Hematopoietic multipotent progenitor cell treated with erythropoietin and hydrocortisone succinate and interleukin-3 and kit ligand, for 15 days (in vitro differentiated cells): Measurements from ENCODE around the gene AEN.
A peak's percentile ranks its signal among the peaks of the same experiment; 100 is the strongest.

Experiments
- DNase-seq: peaks from one replicate; pipeline ENCODE4 v3.0.0-alpha.2; 2015; ENCODE audit warnings: low spot score

AEN gene

GRCh38 chr15:88613074-88613944, 7.8 kb upstream of the AEN start:
- no peak for DNase-seq

DNA sequence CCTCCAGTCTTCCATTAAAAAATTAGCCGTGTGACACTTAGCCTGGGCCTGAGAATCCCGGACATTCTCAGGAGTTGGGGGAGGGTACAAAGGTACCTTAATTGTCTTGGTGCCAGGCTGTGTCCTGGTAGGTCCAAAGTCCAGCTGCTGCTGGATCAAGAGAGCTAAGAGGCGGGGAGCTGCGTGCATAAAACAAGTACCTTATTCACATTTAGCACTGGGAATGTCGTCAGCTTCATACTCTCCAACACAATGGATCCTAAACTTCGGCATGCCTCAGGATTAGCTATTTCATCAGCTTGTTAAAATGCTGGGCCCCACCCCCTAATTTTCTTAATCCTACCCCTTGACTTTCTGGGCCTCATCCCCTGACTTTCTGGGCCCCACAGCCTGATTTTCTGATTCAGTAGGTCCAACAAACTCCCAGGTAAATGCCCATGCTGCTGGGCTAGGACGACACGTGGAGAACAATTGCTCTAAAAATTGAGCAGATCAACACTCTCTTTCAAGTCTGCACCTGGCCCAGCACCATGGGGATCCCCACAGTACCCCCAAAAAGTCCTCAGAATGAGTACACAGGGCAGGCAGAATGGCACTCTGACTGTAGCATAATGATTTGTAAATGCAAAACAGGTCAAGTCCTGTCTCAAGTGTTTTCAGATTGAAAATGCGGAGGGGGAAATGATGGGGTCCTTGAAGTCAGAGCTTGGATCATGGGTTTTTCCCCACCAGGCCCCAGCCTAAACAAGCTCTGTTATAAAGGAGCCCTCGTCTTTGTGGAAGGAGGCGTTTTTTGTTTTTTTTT, 5.6 kb upstream of the AEN start:
- DNase-seq: no peak

DNA sequence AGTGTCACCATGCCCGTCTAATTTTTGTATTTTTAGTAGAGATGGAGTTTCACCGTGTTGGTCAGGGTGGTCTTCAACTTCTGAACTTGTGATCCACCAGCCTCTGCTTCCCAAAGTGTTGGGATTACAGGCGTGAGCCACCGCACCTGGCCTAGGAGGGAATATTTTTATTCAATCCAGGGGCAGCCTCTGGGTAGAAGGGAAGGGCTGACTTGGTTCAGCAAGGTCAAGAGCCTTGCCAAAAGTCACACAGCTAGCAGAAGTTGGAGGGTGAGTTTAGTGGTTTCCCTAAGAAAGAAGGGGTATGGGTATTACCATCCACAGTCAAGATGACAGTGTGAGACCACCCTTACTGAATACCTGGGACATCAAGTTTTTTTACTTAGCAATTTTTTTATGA, 4.9 kb upstream of the AEN start:
- no peak for DNase-seq

- no peak for DNase-seq
These were observed 4.0 kb upstream of the AEN start for GRCh38 chr15:88617031-88617722.

- DNase-seq: no peak
These were observed 3.4 kb upstream of the AEN start for GRCh38 chr15:88617790-88618189.

DNA sequence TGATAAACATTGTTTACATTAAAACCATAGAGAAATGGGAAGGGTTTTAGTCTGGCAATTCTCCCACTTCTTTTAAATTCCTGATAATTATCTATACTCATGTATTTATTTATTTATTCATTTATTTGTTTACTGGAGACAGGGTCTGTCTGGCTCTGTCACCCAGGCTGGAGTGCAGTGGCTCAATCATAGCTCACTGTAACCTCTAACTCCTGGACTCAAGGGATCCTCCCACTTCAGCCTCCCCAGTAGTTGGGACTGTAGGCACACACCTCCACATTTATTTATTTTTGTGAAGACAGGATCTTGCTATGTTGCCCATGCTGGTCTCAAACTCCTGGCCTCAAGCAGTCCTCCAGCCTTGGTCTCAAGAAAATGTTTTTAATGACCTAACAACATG, 2.5 kb upstream of the AEN start:
- no peak for DNase-seq

- no peak for DNase-seq
These were observed 1.3 kb upstream of the AEN start for GRCh38 chr15:88619796-88620195.

DNA sequence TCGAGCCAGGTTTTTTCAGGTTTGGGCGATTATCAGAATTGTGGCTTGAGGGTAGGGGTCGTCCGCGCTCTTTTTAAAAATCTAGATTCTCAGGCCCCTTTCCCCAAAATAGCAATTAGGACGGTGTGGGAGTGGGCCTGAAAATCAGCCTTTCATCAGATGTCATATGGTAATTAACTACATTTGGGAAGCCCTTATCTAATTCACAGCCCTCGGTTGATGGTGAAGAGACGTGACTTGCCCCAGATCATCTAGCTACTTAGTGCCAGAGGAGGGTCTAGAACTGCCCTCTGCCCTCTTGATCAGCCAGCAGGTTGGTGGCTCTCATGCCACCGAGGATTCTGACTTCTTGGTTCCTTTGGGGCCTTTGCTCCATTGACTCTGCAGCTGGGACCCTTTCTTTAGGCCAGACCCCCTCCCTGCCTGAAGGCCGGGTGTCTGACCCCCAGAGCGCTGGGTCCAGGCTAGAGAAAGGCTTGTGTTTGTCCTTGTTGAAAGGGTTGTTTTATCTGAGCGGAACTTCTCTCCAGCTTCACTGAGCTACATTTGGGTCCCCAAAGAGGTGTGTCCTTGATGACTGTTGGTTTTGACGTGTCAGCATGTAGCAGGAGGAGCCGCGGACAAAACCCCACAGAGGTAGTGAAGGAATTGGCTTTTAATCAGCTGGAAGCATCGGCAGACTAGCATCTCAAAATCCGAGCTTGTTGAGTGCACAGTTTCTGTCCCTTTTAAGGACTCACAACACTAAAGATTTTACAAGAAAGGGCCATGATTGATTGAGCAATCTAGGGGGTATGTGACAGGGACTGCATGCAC, 857 bp downstream of the AEN start:
- peak; percentile 80 for DNase-seq

- no peak for DNase-seq
These were observed 1.4 kb downstream of the AEN start for GRCh38 chr15:88622605-88622975.

DNA sequence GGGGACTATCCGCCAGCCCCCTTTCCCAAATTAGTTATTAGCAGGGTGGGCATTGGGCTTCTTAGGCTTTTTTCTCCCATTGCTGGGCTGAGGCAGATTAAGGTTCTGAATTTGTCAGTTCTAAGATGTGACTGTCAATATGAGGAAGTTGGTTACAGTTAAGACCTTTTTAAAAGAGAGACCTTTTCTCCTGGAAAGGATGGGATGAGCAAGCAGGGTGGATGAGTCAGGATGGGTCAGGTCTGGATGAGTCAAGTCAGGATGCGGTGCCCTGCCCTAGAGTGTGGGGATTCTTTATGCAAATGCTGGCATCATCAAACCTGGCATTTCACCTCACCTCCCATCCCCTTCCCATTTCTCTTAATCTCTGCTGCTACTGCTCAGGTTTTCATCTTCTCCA, 1.9 kb downstream of the AEN start:
- DNase-seq: peak; percentile 50

DNA sequence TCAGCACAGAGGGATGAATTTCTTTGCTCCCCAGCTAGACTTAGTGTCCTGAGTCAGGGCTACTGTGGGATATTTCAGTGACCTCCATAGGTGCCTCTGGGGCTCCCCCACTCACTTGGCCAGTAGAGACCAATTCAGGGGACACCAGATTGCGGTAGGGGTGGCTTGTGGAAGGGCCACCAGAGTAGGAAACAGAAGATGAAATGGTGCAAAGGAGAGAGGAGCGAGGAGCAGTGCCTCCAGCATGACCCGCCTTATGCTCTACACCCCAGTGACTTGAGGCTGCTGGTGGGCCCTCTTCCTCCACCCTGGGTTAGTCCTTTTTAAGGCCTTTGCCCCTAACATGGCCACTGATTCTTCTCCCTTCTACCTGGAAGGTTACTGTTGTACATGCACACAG, 2.5 kb downstream of the AEN start:
- no peak for DNase-seq

- DNase-seq: peak; percentile 76
These were observed 3.2 kb downstream of the AEN start for GRCh38 chr15:88624156-88624970.

GRCh38 chr15:88624971-88625490, 3.9 kb downstream of the AEN start:
- DNase-seq: no peak

DNA sequence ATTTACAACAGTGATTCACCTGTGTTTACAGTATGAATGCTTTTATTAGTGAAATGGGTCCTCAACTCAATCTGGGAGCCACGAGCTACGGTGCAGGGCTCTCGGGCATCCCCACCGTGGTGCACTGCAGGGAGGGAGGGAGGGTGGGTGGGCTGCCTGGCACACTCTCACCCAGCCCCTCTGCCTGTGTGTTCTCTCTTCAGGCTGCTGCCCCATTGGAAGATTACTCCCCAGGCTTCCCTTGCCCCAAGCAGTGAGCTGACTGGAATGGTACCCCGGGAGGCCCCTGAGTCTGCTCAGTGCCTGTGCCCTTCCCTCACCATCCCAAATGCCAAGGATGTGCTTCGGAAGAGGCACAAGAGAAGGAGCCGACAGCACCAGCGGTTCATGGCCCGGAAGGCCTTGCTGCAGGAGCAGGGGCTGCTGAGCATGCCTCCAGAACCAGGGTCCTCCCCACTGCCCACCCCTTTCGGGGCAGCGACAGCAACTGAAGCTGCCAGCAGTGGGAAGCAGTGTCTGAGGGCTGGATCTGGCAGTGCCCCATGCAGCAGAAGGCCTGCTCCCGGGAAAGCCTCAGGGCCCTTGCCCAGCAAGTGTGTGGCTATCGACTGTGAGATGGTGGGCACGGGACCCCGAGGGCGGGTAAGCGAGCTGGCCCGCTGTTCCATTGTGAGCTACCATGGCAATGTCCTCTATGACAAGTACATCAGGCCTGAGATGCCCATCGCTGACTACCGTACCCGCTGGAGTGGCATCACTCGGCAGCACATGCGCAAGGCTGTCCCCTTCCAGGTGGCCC, 5.0 kb downstream of the AEN start:
- no peak for DNase-seq

GRCh38 chr15:88627463-88627862, 6.3 kb downstream of the AEN start:
- peak; percentile 70 for DNase-seq

DNA sequence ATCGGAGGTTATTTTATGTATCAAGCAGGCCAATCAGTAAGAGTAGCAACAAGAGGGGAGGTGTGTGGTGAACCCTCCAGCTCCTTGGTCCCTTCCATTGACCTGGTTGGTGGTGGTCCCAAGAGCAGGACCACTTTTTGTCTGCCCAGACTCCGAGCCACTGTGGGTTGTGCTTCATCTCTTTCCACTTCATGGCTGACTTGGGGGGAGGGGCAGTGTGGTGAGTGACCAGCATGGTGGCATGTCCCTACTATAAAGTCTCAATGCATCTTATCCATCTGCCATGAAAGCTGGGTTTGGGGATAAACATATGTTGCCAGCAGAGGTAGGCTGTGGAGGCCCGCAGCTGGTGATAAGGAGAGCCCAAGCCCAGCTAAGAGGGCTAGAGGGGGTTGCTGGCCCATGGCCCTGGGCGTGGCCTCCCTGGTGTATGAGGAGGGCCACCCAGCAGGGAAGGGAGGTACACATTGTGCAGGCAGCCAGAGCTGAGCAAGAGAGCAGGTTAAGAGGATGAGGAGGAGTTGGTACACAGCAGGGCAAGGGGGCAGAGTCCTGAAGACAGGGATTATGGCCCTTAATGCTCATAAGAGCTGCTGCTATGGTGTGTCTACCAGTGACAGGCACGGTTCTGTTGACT, 7.0 kb downstream of the AEN start:
- peak; percentile 92 for DNase-seq

GRCh38 chr15:88629071-88629470, 7.9 kb downstream of the AEN start:
- no peak for DNase-seq

GRCh38 chr15:88630141-88630721, 9.1 kb downstream of the AEN start:
- DNase-seq: peak; percentile 57
